Measurements from ENCODE around the gene IQSEC1. TPM values are rescaled to one million over a fixed set of nuclear protein-coding genes. Genes with fewer than 3 reads are reported as not detected.
"Not testable (repeated sequence)": the region's sequence is repeated elsewhere in the genome, so short reads cannot be mapped to it uniquely, and the experiment has no call there.

Gene IQSEC1
- total RNA-seq, 1 experiment from 2014 or later: 28.1 TPM

DNA sequence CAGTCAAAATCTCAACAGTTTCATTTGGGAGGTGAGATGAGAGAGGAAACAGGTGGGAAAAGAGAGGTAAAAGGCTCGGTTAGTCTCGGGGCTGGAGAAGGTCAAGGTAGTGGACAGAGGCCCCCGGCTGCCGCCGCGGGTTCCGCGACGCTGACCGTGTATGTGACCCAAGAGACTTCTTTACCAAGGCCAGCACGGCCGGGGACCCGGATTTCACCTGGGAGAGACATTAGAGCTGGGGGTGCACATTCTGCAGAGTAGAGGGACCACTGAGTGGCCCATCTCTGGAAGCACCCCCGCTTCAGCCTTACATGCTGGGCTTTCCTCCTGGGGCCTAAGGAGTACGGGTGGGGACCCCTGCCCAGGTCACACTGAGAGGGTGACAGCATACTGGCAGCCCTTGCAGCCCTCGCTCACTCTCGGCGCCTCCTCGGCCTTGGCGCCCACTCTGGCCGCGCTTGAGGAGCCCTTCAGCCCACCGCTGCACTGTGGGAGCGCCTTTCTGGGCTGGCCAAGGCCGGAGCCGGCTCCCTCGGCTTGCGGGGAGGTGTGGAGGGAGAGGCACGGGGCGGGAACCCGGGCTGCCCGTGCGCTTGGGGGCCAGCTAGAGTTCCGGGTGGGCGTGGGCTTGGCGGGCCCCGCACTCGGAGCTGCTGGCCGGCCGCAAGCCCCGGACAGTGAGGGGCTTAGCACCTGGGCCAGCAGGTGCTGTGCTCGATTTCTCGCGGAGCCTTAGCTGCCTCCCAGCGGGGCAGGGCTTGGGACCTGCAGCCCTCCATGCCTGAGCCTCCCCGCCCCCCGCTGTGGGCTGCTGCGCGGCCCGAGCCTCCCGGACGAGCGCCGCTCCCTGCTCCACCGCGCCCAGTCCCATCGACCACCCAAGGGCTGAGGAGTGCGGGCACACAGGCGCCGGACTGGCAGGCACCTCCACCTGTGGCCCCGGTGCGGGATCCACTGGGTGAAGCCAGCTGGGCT, 190.6 kb downstream of the IQSEC1 start:
- no peaks in the 10 kb centered on the region for H3K36me3 ChIP-seq (ENCODE audit: control insufficient read depth in 1 of 2, insufficient read depth in 2 of 2, low read length in 2 of 2)
- no peaks in the 10 kb centered on the region for H3K9me2 ChIP-seq (ENCODE audit: insufficient read depth)
- CTCF ChIA-PET: no interaction called here
- DNase-seq (ENCODE audit: low read depth, low spot score): no peak
- ATAC-seq: no peak
- no peaks in the 10 kb centered on the region for H3K9me3 ChIP-seq (ENCODE audit: control insufficient read depth in 1 of 2, insufficient read depth in 1 of 2, low read depth in 1 of 2, low read length in 2 of 2)
- H2AFZ ChIP-seq (ENCODE audit: low read depth, low read length, poor library complexity, severe bottlenecking): no peak overlapping the region
- no peaks in the 10 kb centered on the region for H4K20me1 ChIP-seq (ENCODE audit: insufficient read depth)
- no peak overlapping the region for H3K4me2 ChIP-seq (ENCODE audit: low read length)
- intact Hi-C loops (cut with micrococcal nuclease): no loop called here
- peaks cover 9% of the 10 kb centered on the region; the same call in 1 of the 2 replicates for H3K27me3 ChIP-seq (ENCODE audit: insufficient read depth, low read length)
- H3K4me1 ChIP-seq (ENCODE audit: control insufficient read depth in 1 of 2, insufficient read depth in 2 of 2, low read length in 2 of 2): no peaks in the 10 kb centered on the region
- RAD21 ChIA-PET (ENCODE audit: low non-redundant PET in 1 of 2, low total read pairs in 2 of 2, uncharacterized antibody in 2 of 2, unreplicated experiment in 2 of 2): no interaction called here
- BruUV-seq (replicated peaks): no TSS peak
- no peak overlapping the region for H3K9ac ChIP-seq (ENCODE audit: low read length)
- TF ChIP-seq ZNF274 (IDR thresholded peaks at IDR 0.05; ENCODE audit: low read depth, low read length): no peak
- no peak for TF ChIP-seq CEBPB (IDR thresholded peaks at IDR 0.05; ENCODE audit: low read depth)
- no peak for TF ChIP-seq JUND (IDR thresholded peaks at IDR 0.05)
- no peak for TF ChIP-seq ELF1 (IDR thresholded peaks at IDR 0.05; ENCODE audit: borderline replicate concordance, low read depth)
- no peak for TF ChIP-seq ZFX (IDR thresholded peaks at IDR 0.05)
- no peak for TF ChIP-seq MAX (IDR thresholded peaks at IDR 0.05)
- no peak for TF ChIP-seq EZH2 (IDR thresholded peaks at IDR 0.05)
- no peak for TF ChIP-seq TCF7L2 (IDR thresholded peaks at IDR 0.05; ENCODE audit: borderline replicate concordance, extremely low read depth, insufficient read depth, insufficient read length)
- no peak for TF ChIP-seq YY1 (IDR thresholded peaks at IDR 0.05; ENCODE audit: extremely low read depth, insufficient replicate concordance, low read depth, low read length)
- no peak for TF ChIP-seq SP1 (IDR thresholded peaks at IDR 0.05; ENCODE audit: low read depth)
- TF ChIP-seq FOSL1 (IDR thresholded peaks at IDR 0.05; ENCODE audit: low read depth): no peak
- no peak for TF ChIP-seq EZH2phosphoT487 (IDR thresholded peaks at IDR 0.05; ENCODE audit: borderline replicate concordance)
- TF ChIP-seq, protein P1, sequence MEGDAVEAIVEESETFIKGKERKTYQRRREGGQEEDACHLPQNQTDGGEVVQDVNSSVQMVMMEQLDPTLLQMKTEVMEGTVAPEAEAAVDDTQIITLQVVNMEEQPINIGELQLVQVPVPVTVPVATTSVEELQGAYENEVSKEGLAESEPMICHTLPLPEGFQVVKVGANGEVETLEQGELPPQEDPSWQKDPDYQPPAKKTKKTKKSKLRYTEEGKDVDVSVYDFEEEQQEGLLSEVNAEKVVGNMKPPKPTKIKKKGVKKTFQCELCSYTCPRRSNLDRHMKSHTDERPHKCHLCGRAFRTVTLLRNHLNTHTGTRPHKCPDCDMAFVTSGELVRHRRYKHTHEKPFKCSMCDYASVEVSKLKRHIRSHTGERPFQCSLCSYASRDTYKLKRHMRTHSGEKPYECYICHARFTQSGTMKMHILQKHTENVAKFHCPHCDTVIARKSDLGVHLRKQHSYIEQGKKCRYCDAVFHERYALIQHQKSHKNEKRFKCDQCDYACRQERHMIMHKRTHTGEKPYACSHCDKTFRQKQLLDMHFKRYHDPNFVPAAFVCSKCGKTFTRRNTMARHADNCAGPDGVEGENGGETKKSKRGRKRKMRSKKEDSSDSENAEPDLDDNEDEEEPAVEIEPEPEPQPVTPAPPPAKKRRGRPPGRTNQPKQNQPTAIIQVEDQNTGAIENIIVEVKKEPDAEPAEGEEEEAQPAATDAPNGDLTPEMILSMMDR (IDR thresholded peaks at IDR 0.05 in 2 of 3, conservative IDR thresholded peaks at IDR 0.05 in 1 of 3; ENCODE audit: borderline replicate concordance in 1 of 3, insufficient read depth in 1 of 3, low read depth in 2 of 3, low read length in 2 of 3): no peak
- POLR2A ChIA-PET: interaction anchor here (0.7 kb wide), 1 partner anchor 39 kb away, joined by 3 read pairs; no protein-coding TSS in a partner anchor
- no peak overlapping the region for H3K27ac ChIP-seq (ENCODE audit: low read depth, low read length)
- H3K4me3 ChIP-seq (replicated peaks in 1 of 2; ENCODE audit: low read depth in 1 of 2, low read length in 2 of 2): no peak overlapping the region
- H3K79me2 ChIP-seq (ENCODE audit: insufficient read depth, low read length): no peaks in the 10 kb centered on the region

DNA sequence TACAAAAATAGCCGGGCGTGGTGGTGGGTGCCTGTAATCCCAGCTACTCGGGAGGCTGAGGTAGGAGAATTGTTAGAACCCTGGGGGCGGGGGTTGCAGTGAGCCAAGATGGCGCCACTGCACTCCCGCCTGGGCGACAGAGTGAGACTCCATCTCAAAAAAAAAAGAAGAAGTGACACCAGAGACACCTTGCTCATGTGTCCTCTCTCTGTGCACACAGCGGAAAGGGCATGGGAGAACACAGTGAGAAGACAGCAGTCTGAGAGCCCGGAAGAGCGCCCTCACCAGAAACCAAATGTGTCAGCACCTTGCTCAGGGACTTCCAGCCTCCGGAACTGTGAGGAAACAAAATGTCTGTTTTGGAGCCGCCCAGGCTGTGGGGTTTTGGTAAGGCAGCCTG, 191.4 kb downstream of the IQSEC1 start:
- H3K36me3 ChIP-seq (ENCODE audit: control insufficient read depth in 1 of 2, insufficient read depth in 2 of 2, low read length in 2 of 2); POLR2A ChIA-PET; H3K9me3 ChIP-seq (ENCODE audit: control insufficient read depth in 1 of 2, insufficient read depth in 1 of 2, low read depth in 1 of 2, low read length in 2 of 2); RAD21 ChIA-PET (ENCODE audit: low non-redundant PET in 1 of 2, low total read pairs in 2 of 2, uncharacterized antibody in 2 of 2, unreplicated experiment in 2 of 2); intact Hi-C loops (cut with micrococcal nuclease); CTCF ChIA-PET; H3K79me2 ChIP-seq (ENCODE audit: insufficient read depth, low read length); DNase-seq (ENCODE audit: low read depth, low spot score); H3K27me3 ChIP-seq (ENCODE audit: insufficient read depth, low read length); H3K27ac ChIP-seq (ENCODE audit: low read depth, low read length); H3K9me2 ChIP-seq (ENCODE audit: insufficient read depth); H3K4me3 ChIP-seq (replicated peaks in 1 of 2; ENCODE audit: low read depth in 1 of 2, low read length in 2 of 2); H2AFZ ChIP-seq (ENCODE audit: low read depth, low read length, poor library complexity, severe bottlenecking); BruUV-seq (replicated peaks); ATAC-seq; H3K4me2 ChIP-seq (ENCODE audit: low read length); H4K20me1 ChIP-seq (ENCODE audit: insufficient read depth); H3K9ac ChIP-seq (ENCODE audit: low read length); H3K4me1 ChIP-seq (ENCODE audit: control insufficient read depth in 1 of 2, insufficient read depth in 2 of 2, low read length in 2 of 2): not testable (repeated sequence)
